Testis (tissue), 3 donors: ENCODE results near the gene GJB6. TPM values are rescaled to one million over a fixed set of nuclear protein-coding genes. Genes with fewer than 3 reads are reported as not detected.

ENCODE experiments used
- DNase-seq: peaks from one replicate; pipeline ENCODE4 v3.0.0-alpha.2; 2019
- H3K27ac ChIP-seq, 2 donors: fragments of 200-600 bp; sonication (generic); one replicate each; pipeline ENCODE4 v1.5.1; 2019
- H3K27me3 ChIP-seq: fragments of 200-600 bp; sonication (generic); one replicate; pipeline ENCODE4 v1.5.1; 2019
- H3K36me3 ChIP-seq: fragments of 200-600 bp; sonication (generic); one replicate; pipeline ENCODE4 v1.5.1; 2017; ENCODE audit warnings: low read depth; ENCODE audit errors: missing control alignments
- H3K4me1 ChIP-seq: fragments of 200-600 bp; sonication (generic); one replicate; pipeline ENCODE4 v1.5.1; 2019
- H3K4me3 ChIP-seq, 2 donors: fragments of 200-600 bp; sonication (generic); one replicate each; pipeline ENCODE4 v1.5.1; 2017 to 2019
- H3K9me3 ChIP-seq: fragments of 200-600 bp; sonication (generic); one replicate; pipeline ENCODE4 v1.5.1; 2017
- CTCF ChIP-seq, 3 experiments: fragments of 450-650 bp in 2 of 3; fragments of 200-600 bp in 1 of 3; sonication (generic) in 1 of 3; IDR thresholded peaks; one replicate each; pipeline ENCODE4 v1.5.1; 2016 to 2019; ENCODE audit warnings: antibody characterized with exemption in 3 of 3, mild to moderate bottlenecking in 2 of 3, moderate library complexity in 1 of 3
- POLR2A ChIP-seq: fragments of 450-650 bp; IDR thresholded peaks from one replicate; pipeline ENCODE4 v1.6.1; 2017; ENCODE audit warnings: antibody characterized with exemption, mild to moderate bottlenecking, moderate library complexity
- WGBS, 2 donors: methylation state at CpG; one replicate each; pipeline ENCODE4 v1.1.5; 2018; 5-methylcytosine and 5-hydroxymethylcytosine counted together
- intact Hi-C: fragments of 100-400 bp; cut with DNase I; formaldehyde crosslinking; loops from one replicate; pipeline ENCODE4 v1.15.1; 2023; ENCODE audit warnings: low total_unique reads
- polyA plus RNA-seq: library from polyadenylated mRNA; stranded (reverse); fragments of 350-450 nt; fragmentation: Illumina TruSeq; extraction: RNeasy Lipid Tissue Mini Kit (QIAGEN cat#74804); gene quantifications from one replicate; pipeline ENCODE4 v1.2.3, GENCODE V29; 2014; ENCODE audit warnings: low read depth, low replicate concordance; ENCODE audit not compliant: insufficient read depth
- total RNA-seq, 2 donors: library from RNA; depleted of rRNA; stranded (reverse); fragments of >200 nt; gene quantifications; one replicate each; pipeline ENCODE4 v1.2.3, GENCODE V29; 2016

The GJB6 gene
- total and polyA plus RNA-seq, 3 donors from 2014 or later, result 1.4 to 1.8 (median 1.7) TPM

- no peak for DNase-seq
- 62 to 86% methylated on average over 4 of the region's 4 CpGs for WGBS, 2 donors
- H3K4me1 ChIP-seq, result no peaks in the 10 kb centered on the region
- intact Hi-C loops, result no loop called here
- H3K4me3 ChIP-seq, result no peak overlapping the region
- TF ChIP-seq CTCF (IDR thresholded peaks at IDR 0.05) (no peak), POLR2A (no peak)
- no peaks in the 10 kb centered on the region for H3K9me3 ChIP-seq
- H3K27me3 ChIP-seq, result no peaks in the 10 kb centered on the region
- H3K36me3 ChIP-seq, result no peaks in the 10 kb centered on the region
- H3K27ac ChIP-seq, result no peak overlapping the region
Observed at GRCh38 chr13:20271441-20271840, 39.3 kb upstream of the GJB6 start.

- H3K9me3 ChIP-seq, result no peaks in the 10 kb centered on the region
- H3K36me3 ChIP-seq, result no peaks in the 10 kb centered on the region
- no peak overlapping the region for H3K27ac ChIP-seq
- no peaks in the 10 kb centered on the region for H3K27me3 ChIP-seq
- intact Hi-C loops, result no loop called here
- H3K4me3 ChIP-seq, result no peak overlapping the region
- 50 to 56% methylated on average over 9 of the region's 9 CpGs for WGBS, 2 donors
- DNase-seq, result no peak
- TF ChIP-seq CTCF (IDR thresholded peaks at IDR 0.05) (no peak), POLR2A (no peak)
- no peaks in the 10 kb centered on the region for H3K4me1 ChIP-seq
Observed at GRCh38 chr13:20270163-20270865, 38.2 kb upstream of the GJB6 start.

- Histone ChIP-seq H3K9me3 (no peaks in the 10 kb centered on the region), H3K27ac (no peak overlapping the region), H3K4me3 (no peak overlapping the region), H3K4me1 (no peaks in the 10 kb centered on the region), H3K36me3 (no peaks in the 10 kb centered on the region), H3K27me3 (no peaks in the 10 kb centered on the region)
- no peak for TF ChIP-seq CTCF (IDR thresholded peaks at IDR 0.05)
- no peak for TF ChIP-seq POLR2A
- WGBS, 2 donors, result 90% methylated on average over 9 of the region's 9 CpGs
- intact Hi-C loops, result no loop called here
- no peak for DNase-seq
Observed at GRCh38 chr13:20264271-20265018, 32.3 kb upstream of the GJB6 start.

GRCh38 chr13:20263393-20264044, 31.4 kb upstream of the GJB6 start:
- H3K27me3 ChIP-seq, result no peaks in the 10 kb centered on the region
- no peaks in the 10 kb centered on the region for H3K4me1 ChIP-seq
- H3K9me3 ChIP-seq, result no peaks in the 10 kb centered on the region
- no peaks in the 10 kb centered on the region for H3K36me3 ChIP-seq
- no peak overlapping the region for H3K4me3 ChIP-seq
- 84 to 93% methylated on average over 8 of the region's 8 CpGs for WGBS, 2 donors
- no peak for DNase-seq
- no peak for TF ChIP-seq CTCF (IDR thresholded peaks at IDR 0.05)
- no peak for TF ChIP-seq POLR2A
- H3K27ac ChIP-seq, result no peak overlapping the region
- intact Hi-C loops, result no loop called here
